Activated CD8-positive, alpha-beta T cell treated with anti-CD3 and anti-CD28 coated beads, Interleukin-2, amount 10 ng/mL, durations not matched to agents 7 days and 5 days (primary cell): ENCODE results near the gene ENTREP3. TPM values are rescaled to one million over a fixed set of nuclear protein-coding genes. Genes with fewer than 3 reads are reported as not detected.
"Not testable (repeated sequence)": the region's sequence is repeated elsewhere in the genome, so short reads cannot be mapped to it uniquely, and the experiment has no call there.

Experiments
- ATAC-seq: fragments of 150-1000 bp; cut with Tn5 transposase; one replicate; pipeline ENCODE4 v1.10.0; 2021; ENCODE audit warnings: moderate library complexity
- CTCF ChIA-PET: fragments of 350-600 bp; sonication (Branson Sonifier 250); formaldehyde crosslinking; loops from one replicate; lab custom pipeline; 2021; ENCODE audit warnings: antibody characterized with exemption; lab: Charles Lee
- POLR2A ChIA-PET: fragments of 350-600 bp; sonication (Branson Sonifier 250); formaldehyde crosslinking; loops from one replicate; lab custom pipeline; 2021; ENCODE audit warnings: antibody characterized with exemption; lab: Charles Lee
- DNase-seq: peaks from one replicate; pipeline ENCODE4 v3.0.0-alpha.2; 2020
- H3K27ac Mint-ChIP-seq: one replicate; pipeline ENCODE4 v1.8.0; 2021; ENCODE audit warnings: mild to moderate bottlenecking, mixed read lengths
- H3K27me3 Mint-ChIP-seq: one replicate; pipeline ENCODE4 v1.8.0; 2021; ENCODE audit warnings: low read depth, mixed read lengths
- H3K36me3 Mint-ChIP-seq: one replicate; pipeline ENCODE4 v1.8.0; 2021; ENCODE audit warnings: low read depth, mixed read lengths
- H3K4me1 Mint-ChIP-seq: one replicate; pipeline ENCODE4 v1.8.0; 2021; ENCODE audit warnings: low read depth, mixed read lengths
- H3K4me3 Mint-ChIP-seq: one replicate; pipeline ENCODE4 v1.8.0; 2021; ENCODE audit warnings: mild to moderate bottlenecking, mixed read lengths
- H3K9me3 Mint-ChIP-seq: one replicate; pipeline ENCODE4 v1.8.0; 2022; ENCODE audit warnings: mixed read lengths; ENCODE audit not compliant: insufficient read depth
- total RNA-seq, 2 experiments: library from RNA; stranded (reverse); gene quantifications; one replicate each; pipeline ENCODE4 v1.2.3, GENCODE V29; 2021

ENTREP3 gene
- total RNA-seq, 2 experiments from 2014 or later, result 29.3 to 29.7 TPM

DNA sequence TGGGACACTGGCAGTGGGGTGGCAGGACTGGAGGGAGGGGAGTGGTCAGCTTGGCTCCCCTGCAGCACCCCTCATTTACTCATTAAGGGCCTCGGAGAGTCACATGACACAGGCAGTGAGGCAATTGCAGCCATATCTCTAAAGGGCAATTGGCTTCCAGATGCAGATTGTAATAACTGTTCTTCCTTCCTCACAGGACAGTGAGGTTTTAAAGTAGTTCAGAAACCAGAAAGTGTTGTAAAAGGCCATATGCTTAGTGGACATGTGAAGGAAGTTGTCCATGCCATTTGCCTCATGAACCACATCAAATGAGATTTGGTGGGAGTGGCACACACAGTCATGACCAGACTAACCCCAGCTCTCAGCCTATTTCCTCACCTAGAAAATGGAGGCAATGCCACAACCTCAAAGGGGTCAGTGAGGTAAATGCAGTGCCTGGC lies 35.7 kb downstream of the ENTREP3 start:
- H3K36me3 Mint-ChIP-seq, result peaks cover 16% of the 10 kb centered on the region
- H3K27ac Mint-ChIP-seq, result peak overlapping the region; percentile 89
- peak; percentile 54 for DNase-seq
- peaks cover 37% of the 10 kb centered on the region for H3K4me1 Mint-ChIP-seq
- peak; percentile 58 for ATAC-seq
- no peaks in the 10 kb centered on the region for H3K9me3 Mint-ChIP-seq
- ChIA-PET POLR2A (interaction anchor here (0.6 to 1.0 kb wide), 3 partner anchors 8 to 45 kb away, joined by 3 to 6 read pairs (median 3); no protein-coding TSS in a partner anchor), CTCF (interaction anchor here (1.0 to 2.5 kb wide), 5 partner anchors 12 to 128 kb away, joined by 3 to 15 read pairs (median 4); partner anchors contain the start of genes MTX1 and THBS3)
- H3K27me3 Mint-ChIP-seq, result no peaks in the 10 kb centered on the region
- H3K4me3 Mint-ChIP-seq, result no peak overlapping the region

GRCh38 chr1:155218854-155219591 lies 36.3 kb downstream of the ENTREP3 start:
- Mint-ChIP-seq H3K27me3 (no peaks in the 10 kb centered on the region), H3K4me3 (no peak overlapping the region), H3K27ac (peak overlapping the region; percentile 89), H3K9me3 (no peaks in the 10 kb centered on the region), H3K4me1 (peaks cover 35% of the 10 kb centered on the region), H3K36me3 (peaks cover 13% of the 10 kb centered on the region)
- ChIA-PET POLR2A (interaction anchor here (0.6 to 1.0 kb wide), 3 partner anchors 8 to 44 kb away, joined by 3 to 6 read pairs (median 3); no protein-coding TSS in a partner anchor), CTCF (interaction anchor here (0.9 to 2.5 kb wide), 7 partner anchors 8 to 127 kb away, joined by 3 to 15 read pairs (median 3); partner anchors contain the start of genes KRTCAP2, MTX1 and THBS3)
- ATAC-seq, result peak; percentile 8
- peak; percentile 53 for DNase-seq

DNA sequence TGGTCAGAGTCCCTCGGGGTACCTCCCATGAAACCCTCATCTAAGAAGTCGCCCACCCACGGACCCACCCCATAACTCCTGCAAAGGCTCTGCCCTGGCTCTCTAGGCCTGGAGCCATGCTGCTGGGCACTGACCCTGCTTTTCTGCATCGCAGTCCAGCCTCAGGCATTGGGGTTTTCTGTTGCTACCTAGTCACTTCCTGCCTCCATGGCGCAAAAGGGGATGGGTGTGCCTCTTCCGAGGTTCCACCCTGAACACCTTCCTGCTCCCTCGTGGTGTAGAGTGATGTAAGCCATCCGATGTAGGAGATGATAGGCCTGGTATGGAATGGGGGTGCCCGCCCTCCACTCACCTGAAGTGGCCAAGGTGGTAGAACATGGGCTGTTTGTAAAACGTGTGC lies 40.6 kb downstream of the ENTREP3 start:
- H3K9me3 Mint-ChIP-seq, ATAC-seq, H3K4me3 Mint-ChIP-seq, POLR2A ChIA-PET, DNase-seq, H3K27me3 Mint-ChIP-seq: not testable (repeated sequence)
- H3K27ac Mint-ChIP-seq, result peak overlapping the region; percentile 23
- peaks cover 27% of the 10 kb centered on the region for H3K4me1 Mint-ChIP-seq
- H3K36me3 Mint-ChIP-seq, result peaks cover 11% of the 10 kb centered on the region
- CTCF ChIA-PET, result interaction anchor here (1.9 kb wide), 1 partner anchor 8 kb away, joined by 5 read pairs; no protein-coding TSS in a partner anchor

DNA sequence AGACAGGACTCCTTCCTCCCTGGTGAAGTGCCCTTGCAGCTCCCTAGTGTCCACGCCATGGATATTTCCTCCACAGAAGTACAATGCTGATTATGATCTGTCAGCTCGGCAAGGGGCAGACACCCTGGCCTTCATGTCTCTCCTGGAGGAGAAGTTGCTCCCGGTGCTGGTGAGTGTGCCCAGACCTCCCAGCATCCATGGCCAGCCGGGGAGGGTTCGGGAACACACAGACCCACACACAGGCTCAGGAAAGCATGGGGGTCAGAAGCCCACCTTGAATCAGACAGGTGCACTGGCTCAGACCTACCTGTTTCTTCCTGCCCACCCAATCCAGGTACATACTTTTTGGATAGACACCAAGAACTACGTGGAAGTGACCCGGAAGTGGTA lies 43.2 kb downstream of the ENTREP3 start:
- CTCF ChIA-PET, H3K27me3 Mint-ChIP-seq, DNase-seq, H3K9me3 Mint-ChIP-seq, ATAC-seq, H3K36me3 Mint-ChIP-seq, H3K27ac Mint-ChIP-seq, POLR2A ChIA-PET, H3K4me3 Mint-ChIP-seq: not testable (repeated sequence)
- peaks cover 30% of the 10 kb centered on the region for H3K4me1 Mint-ChIP-seq

- H3K27ac Mint-ChIP-seq, DNase-seq, CTCF ChIA-PET, H3K9me3 Mint-ChIP-seq, H3K36me3 Mint-ChIP-seq, H3K27me3 Mint-ChIP-seq, POLR2A ChIA-PET, H3K4me3 Mint-ChIP-seq, ATAC-seq: not testable (repeated sequence)
- H3K4me1 Mint-ChIP-seq, result peaks cover 34% of the 10 kb centered on the region
Observed at GRCh38 chr1:155211381-155212050, 43.8 kb downstream of the ENTREP3 start.

- peaks cover 6% of the 10 kb centered on the region for H3K36me3 Mint-ChIP-seq
- ATAC-seq (no peak), DNase-seq (no peak)
- CTCF ChIA-PET, result interaction anchor here (7.5 kb wide), 1 partner anchor 15 kb away, joined by 134 read pairs; no protein-coding TSS in a partner anchor
- H3K27me3 Mint-ChIP-seq, result no peaks in the 10 kb centered on the region
- H3K4me1 Mint-ChIP-seq, result peaks cover 36% of the 10 kb centered on the region
- peak overlapping the region; percentile 25 for H3K27ac Mint-ChIP-seq
- POLR2A ChIA-PET, result interaction anchor here (1.5 kb wide), 1 partner anchor 9 kb away, joined by 6 read pairs; no protein-coding TSS in a partner anchor
- H3K4me3 Mint-ChIP-seq, result peak overlapping the region; percentile 43
- no peaks in the 10 kb centered on the region for H3K9me3 Mint-ChIP-seq
Observed at GRCh38 chr1:155210314-155211104, 44.8 kb downstream of the ENTREP3 start.

GRCh38 chr1:155209312-155209721 lies 46.0 kb downstream of the ENTREP3 start:
- H3K4me1 Mint-ChIP-seq, result peaks cover 30% of the 10 kb centered on the region
- CTCF ChIA-PET, result interaction anchor here (1.1 to 7.5 kb wide), 6 partner anchors 16 to 42 kb away, joined by 3 to 134 read pairs (median 20); partner anchors contain the start of gene KRTCAP2

DNA sequence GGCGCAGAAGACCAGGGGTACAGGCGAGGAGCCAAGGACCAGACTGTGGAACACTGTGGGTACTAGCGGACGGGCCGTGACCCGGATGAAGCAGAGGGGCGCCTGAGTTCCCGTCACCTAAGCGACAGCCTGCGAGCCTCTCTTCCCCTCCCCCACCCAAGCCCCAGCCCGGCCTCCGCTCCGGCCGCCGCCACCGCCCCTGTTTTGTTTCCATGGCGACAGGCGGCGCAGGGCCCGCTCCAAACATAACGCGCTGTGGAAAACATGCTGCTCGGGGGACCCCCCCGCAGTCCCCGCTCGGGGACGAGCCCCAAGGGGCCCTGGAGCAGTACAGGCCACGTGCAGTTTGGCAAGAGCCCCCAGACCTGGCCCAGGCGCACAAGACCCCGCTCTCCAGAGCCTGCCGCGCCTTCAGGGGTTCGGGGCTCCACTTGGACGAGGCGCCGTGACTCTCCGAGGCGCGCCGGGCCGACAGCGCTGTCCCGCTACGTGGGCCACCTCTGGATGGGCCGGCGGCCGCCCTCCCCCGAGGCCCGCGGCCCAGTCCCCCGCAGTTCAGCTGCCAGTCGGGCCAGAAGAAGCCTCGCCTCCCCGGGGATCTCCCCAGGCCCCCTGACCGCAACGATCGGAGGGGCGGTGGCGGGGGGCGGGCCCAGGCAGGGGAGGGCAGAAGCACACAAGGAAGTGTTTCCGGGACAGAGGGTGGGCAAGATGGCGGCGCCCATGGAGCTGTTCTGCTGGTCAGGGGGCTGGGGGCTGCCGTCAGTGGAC lies 46.6 kb downstream of the ENTREP3 start, which contains the start of gene MTX1:
Gene MTX1 (plus strand): TSS at position 155 of the 771 bp plus-strand sequence. CDS start 110 bp downstream, at position 265.
- Mint-ChIP-seq H3K27ac (peak within 1 kb of the TSS; percentile 92), H3K4me1 (peaks cover 30% of the 10 kb centered on the region), H3K9me3 (no peaks in the 10 kb centered on the region), H3K36me3 (no peaks in the 10 kb centered on the region), H3K27me3 (no peaks in the 10 kb centered on the region), H3K4me3 (peak within 1 kb of the TSS; percentile 90)
- ChIA-PET POLR2A (interaction anchor here (0.8 to 3.7 kb wide), 11 partner anchors 9 to 47 kb away, joined by 3 to 39 read pairs (median 4); partner anchors contain the start of gene ENTREP3), CTCF (interaction anchor here (0.6 to 7.5 kb wide), 13 partner anchors 10 to 384 kb away, joined by 3 to 134 read pairs (median 15); partner anchors contain the start of gene KRTCAP2)
- DNase-seq (peak; percentile 91), ATAC-seq (peak; percentile 75)

More at GRCh38 chr1:155209312-155209721, 46.0 kb downstream of the ENTREP3 start:
- Mint-ChIP-seq H3K9me3 (no peaks in the 10 kb centered on the region), H3K4me3 (peak overlapping the region; percentile 90), H3K27ac (peak overlapping the region; percentile 92), H3K36me3 (no peaks in the 10 kb centered on the region), H3K27me3 (no peaks in the 10 kb centered on the region)
- POLR2A ChIA-PET, result interaction anchor here (1.0 to 3.7 kb wide), 9 partner anchors 8 to 46 kb away, joined by 3 to 39 read pairs (median 4); partner anchors contain the start of gene ENTREP3
- no peak for DNase-seq
- ATAC-seq, result no peak

DNA sequence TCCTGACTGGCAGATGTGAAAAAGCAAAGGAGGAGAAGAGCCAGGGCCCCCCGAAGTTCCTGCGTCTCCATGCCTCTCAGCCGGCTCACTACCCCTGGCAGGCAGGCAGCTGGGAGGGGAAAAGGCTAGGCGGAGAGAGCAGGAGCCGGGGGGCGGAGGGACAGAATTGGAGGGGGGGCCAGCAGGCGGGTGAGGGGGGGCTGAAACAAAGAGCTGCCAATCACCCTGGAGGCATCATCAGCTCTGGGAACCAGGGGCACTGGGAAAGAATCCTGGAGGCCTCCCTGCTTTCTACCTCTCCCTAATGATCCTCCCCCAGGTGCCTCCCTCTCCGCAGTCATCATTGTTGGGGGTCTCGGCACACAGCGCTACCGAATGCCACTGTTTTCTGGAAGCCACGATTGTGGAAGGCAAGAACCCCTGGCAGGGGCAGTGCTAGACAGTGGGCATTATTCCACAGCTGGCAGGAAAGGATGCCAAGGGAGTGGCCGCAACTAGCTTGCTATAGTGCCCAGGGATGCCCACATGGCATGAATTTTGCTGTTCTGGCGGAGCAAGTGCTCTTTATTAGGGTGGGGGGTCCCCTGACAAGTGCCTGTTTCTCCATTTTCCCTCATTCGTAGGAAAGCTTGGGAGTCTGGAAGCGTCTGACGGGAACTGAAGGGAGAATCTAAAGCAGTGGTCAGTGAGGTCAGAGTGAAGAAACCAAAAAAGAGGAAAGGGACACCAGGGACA lies 47.3 kb downstream of the ENTREP3 start, which contains the start of gene THBS3:
Gene THBS3 (minus strand): TSS at position 92 of the 735 bp plus-strand sequence. CDS start 21 bp downstream, at position 71.
- DNase-seq (no peak), ATAC-seq (no peak)
- Mint-ChIP-seq H3K27me3 (no peaks in the 10 kb centered on the region), H3K36me3 (no peaks in the 10 kb centered on the region), H3K4me1 (peaks cover 30% of the 10 kb centered on the region), H3K27ac (peak within 1 kb of the TSS; percentile 92), H3K4me3 (peak within 1 kb of the TSS; percentile 90), H3K9me3 (no peaks in the 10 kb centered on the region)
- ChIA-PET CTCF (interaction anchor here (0.6 to 7.5 kb wide), 17 partner anchors 8 to 385 kb away, joined by 3 to 134 read pairs (median 13); partner anchors contain the start of gene KRTCAP2), POLR2A (interaction anchor here (0.6 to 3.7 kb wide), 6 partner anchors 12 to 36 kb away, joined by 3 to 39 read pairs (median 13); a partner anchor contains a TSS)
